Activated naive CD8-positive, alpha-beta T cell treated with anti-CD3 and anti-CD28 coated beads, Interleukin-2, amount 50 U/mL, for 16 hours (primary cell): ENCODE data around the gene GTF3C6.
"Not testable (repeated sequence)": the region's sequence is repeated elsewhere in the genome, so short reads cannot be mapped to it uniquely, and the experiment has no call there.

Source experiments
- DNase-seq: peaks from one replicate; pipeline ENCODE4 v3.0.0-alpha.2; 2020; ENCODE audit warnings: low read depth, low spot score

GTF3C6 gene

DNA sequence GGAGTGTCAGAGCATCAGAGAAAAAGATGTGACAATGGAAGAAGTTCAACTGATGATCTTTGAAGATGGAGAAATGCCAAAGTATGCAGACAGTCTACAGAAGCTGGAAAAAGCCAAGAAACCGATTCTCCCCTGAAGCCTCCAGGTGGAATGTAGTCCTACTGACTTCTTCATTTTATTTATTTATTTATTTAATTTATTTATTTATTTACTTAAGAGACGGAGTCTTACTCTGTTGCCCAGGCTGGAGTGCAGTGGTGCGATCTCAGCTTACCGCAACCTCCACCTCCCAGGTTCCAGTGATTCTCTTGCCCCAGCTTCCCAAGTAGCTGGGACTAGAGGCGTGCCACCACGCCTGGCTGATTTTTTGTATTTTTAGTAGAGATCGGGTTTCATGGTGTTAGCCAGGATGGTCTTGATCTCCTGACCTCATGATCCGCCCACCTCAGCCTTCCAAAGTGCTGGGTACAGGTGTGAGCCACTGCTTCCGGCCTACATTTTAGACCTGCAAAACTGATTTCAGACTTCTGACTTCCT is 21.1 kb downstream of the GTF3C6 start:
- no peak for DNase-seq

DNA sequence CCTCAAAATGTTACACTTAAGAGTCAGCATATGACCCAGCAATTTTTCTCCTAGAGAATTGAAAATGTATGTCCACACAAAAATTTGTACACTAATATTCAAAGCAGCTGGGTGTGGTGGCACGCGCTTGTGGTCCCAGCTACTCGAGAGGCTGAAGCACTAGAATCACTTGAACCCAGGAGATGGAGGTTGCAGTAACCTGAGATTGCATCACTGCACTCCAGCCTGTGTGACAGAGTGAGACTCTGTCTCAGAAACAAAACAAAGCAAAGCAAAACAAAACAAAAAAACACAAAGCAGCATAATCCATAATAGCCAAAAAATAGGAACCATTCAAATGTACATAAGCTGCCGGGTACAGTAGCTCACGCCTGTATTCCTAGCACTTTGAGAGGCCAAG is 21.7 kb downstream of the GTF3C6 start:
- DNase-seq = no peak

DNA sequence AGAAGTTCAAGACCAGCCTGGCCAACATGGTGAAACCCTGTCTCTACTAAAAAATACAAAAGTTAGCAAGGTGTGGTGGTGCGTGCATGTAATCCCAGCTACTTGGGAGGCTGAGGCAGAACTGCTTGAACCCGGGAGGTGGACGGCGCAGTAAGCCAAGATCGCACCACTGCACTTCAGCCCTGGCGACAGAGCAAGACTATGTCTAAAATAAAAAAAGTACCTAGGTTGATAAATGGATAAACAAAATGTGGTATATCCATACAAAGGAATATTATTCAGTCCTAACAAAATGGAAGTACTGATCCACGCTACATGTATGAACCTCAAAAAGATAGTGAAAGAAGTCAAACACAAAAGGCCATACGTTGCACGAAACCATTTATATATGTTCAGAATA is 22.1 kb downstream of the GTF3C6 start:
- no peak for DNase-seq

DNA sequence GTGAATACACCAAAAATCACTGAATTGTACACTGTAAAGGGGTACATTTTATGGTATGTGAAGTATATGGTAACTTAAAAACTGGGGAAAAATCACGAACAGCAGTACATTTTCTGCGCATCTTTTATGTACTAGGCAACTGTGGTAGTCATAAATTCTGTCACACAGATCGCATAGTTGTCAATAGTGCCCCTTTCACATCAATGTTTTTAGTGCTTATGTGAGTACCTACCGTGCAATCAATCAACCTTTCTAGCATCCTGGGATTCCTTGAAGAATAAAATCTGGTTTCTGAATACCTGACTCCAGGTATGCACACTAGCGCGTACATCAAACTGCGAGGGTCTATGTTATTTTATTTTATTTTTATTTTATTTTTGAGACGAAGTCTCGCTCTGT is 22.7 kb downstream of the GTF3C6 start:
- no peak for DNase-seq

DNA sequence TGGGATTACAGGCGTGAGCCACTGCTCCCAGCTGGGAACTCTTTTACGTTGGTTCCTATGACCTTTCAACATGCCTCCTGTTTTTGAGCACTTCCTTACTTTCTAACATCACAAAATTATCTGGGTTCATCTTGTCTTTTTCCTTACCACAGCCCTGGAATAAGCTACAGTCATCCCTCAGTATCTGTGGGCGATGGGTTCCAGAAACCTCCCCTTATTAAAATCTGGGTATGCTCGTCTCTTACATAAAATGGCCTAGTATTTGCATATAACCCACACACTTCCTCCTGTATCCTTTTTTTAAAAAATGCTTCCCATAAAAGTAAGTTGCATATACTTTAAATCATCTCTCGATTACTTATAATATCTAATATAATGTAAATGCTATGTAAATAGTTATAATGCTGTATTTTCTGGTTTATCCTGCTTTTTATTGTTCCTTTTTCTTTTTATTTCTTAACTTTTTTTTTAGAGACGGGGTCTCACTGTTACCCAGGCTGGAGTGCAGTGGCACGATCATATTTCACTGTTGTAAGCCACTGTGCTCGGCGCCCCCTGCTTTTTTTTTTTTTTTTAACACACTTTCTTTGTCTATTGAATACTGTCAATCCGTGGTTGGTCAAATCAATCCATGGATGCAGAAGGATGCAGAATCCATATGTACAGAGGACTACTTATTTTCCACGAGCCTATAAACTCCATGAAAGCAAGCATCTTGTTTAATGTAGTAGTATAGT is 32.5 kb downstream of the GTF3C6 start:
- DNase-seq = no peak

DNA sequence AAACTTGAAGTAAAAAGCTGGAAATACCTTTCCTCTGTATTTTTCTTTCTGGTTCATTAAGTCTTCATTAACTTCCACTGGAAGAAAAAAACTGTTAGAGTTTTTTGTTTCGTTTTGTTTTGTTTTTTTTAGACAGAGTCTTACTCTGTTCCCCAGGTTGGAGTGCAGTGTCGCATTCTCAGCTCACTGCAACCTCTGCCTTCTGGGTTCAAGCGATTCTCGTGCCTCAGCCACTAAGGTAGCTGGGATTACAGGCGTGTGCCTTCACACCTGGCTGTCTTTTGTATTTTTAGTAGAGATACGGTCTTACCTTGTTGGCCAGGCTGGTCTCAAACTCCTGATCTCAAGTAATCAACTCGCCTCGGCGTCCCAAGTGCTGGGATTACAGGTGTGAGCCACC is 38.2 kb downstream of the GTF3C6 start:
- no peak for DNase-seq

DNA sequence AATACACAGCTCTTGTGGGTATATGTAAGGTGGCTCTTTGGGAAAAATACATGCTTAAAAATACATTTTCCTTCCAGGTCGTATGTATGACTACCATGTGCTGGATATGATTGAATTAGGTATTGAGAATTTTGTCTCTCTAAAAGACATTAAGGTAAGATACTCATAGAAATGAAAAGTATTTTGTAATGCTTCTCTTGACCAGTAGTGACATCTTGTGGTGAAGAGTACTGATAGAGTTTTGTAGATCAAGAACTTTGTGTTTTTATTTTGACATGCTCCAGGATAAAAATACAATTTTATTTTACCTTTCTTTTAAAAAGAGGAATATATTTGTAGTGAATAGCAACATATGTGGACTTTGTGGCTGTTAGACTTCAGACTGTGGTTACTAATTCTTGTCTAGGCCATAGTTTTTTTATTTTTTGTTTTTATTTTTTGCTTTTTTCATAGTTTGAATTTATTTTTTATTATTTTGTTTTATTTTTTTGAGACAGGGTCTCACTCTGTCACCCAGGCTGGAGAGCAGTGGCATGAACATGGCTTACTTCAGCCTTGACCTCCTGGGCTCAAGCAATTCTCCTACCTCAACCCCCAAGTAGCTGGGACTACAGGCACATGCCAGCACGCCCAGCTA is 41.2 kb downstream of the GTF3C6 start:
- no peak for DNase-seq

DNA sequence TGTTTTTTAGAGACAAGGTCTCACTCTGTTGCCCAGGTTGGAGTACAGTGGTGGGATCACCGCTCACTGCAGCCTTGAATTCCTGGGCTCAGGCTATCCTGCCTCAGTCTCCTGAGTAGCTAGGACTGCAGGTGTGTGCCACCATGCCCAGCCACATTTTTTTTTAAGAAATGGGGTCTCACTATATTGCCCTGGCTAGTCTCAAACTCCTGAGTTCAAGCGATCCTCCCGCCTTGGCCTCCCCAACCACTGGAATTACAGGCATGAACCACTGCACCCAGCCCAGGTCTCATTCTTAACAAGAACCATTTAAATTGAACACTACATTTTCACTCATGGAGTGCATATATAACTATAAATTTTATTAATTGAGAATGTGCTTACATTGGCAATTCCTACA is 43.8 kb downstream of the GTF3C6 start:
- no peak for DNase-seq

DNA sequence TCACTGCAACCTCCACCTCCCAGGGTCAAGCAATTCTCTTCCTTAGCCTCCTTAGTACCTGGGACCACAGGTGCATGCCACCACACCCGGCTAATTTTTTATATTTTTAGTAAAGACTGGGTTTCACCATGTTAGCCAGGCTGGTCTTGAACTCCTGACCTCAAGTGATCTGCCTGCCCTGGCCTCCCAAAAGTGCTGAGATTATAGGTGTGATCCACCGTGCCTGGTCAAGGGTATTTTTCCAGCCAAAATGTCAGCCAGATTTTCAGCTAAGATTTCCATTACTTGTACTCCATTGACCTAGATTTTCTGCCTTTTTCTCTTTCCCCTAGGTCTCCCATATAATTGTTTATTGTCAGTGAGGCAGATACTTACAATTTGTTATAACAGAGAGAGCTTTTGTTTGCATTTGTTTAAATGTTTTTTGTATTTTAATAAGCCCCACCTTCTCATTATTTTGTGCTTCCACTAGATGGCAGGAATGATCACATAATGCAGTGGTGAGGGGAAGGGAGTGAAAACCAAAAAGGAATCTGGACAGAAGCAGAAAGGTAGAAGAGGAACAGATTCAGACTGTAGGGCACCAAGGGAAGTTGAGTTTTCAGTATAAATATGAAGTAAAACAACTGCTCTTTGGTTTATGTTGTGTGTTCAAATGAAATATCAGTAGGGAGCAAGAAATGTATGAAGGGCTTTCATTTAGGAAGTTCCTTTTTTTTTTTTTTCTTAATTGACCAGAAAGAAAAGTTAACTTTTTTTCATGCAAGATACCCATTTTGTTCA is 53.0 kb downstream of the GTF3C6 start:
- no peak for DNase-seq

DNA sequence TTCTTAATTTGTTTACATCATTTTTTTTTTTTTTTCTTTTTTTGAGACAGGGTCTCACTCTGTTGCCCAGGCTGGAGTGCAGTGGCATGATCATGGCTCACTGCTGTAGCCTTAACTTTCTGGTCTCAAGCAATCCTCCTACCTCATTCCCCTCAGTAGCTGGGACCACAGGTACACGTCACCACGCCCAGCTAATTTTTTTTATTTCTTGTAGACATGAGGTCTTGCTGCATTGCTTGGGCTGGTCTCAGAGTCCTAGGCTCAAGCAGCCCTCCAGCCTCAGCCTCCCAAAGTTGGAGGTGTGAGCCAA is 53.6 kb downstream of the GTF3C6 start:
- DNase-seq = no peak

DNA sequence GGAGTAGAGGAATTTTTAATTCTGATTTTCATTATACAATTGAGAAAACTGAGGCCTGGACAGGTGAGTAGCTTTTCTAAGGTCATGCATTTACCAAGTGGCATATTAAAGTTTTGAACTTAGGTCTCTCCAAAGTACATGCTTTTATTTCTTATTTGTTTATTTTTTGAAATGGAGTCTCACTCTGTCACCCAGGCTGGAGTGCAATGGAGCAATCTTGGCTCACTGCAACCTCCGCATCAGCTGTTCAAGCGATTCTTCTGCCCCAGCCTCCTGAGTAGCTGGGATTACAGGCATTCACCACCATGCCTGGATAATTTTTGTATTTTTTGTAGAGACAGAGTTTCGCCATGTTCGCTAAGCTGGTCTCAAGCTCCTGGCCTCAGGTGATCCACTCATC is 54.0 kb downstream of the GTF3C6 start:
- not testable (repeated sequence) for DNase-seq

DNA sequence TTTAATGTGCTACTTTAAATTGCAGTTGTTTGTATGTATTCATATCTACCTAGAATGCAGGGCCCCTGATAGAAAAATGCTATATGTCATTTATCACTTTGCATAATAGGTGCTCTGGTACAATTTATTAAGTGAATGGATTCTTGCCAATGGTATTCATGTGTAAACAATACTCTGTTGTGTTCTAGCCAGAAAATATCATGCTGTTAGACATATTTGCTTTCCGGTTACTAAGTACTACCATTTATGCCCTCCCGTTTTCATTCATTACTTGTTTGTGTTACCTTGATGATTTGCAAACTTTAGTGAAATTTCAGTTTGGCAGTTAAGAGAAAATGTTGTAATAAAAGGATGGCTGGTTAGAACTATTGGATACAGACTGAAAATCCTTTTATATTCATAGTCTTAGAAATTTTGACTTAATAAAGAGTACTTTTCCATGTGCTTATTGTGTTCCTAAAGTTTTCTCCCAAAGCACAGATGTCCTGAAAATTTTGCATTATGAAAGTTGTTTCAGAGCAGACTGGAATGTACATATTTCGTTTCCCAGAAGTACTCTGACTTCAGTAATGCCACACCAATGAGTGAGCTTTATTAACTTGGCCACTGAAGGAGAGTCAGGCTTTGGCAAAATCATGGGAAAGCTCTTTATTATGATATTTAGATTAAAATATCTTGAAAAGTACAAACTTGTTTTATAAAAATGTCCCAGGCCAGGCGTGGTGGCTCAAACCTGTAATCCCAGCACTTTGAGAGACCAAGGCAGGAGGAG is 54.8 kb downstream of the GTF3C6 start:
- no peak for DNase-seq

DNA sequence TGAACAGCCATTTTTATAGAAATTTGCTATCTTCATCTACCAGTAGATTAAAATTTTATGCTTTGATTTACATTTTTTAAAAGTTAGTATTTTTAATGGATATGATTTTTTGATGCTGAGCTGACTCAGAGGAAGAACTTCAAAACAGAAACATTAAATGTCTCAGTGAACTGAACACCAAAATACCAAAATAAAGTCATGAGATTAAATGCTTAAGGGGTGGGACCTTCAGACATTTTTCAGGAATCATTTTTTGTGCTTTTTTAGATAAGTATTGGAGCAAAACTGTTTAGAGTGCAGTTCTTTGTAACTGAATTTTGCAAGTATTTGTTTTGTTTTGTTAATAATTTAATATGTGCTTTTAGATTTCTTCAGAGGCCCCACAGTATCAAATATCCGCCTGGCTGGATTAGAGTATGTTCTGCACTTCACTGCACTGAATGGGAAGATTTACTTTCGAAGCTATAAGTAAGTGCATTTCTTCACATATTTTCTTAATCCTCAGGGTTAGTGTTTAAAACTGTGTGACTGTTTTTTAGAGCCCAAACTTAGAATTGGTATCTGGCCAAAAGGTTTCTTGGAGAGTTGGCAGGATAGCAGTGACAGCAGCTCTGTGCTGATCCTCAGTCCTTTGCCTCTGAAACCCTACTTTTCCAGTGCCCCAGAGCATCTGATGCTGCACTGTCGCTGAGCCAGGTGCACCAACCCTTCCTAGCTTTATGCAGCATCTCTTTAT is 57.1 kb downstream of the GTF3C6 start:
- no peak for DNase-seq

DNA sequence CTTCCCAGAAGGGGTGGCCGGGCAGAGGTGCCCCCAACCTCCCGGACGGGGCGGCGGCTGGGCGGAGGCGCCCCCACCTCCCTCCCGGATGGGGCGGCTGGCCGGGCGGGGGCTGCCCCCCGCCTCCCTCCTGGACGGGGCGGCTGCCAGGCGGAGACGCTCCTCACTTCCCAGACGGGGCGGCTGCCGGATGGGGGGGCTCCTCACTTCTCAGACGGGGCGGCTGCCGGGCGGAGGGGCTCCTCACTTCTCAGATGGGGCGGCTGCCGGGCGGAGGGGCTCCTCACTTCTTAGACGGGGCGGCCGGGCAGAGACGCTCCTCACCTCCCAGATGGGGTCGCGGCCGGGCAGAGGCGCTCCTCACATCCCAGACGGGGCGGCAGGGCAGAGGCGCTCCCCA is 58.7 kb downstream of the GTF3C6 start:
- not testable (repeated sequence) for DNase-seq
